ENCODE results near the gene ZNF23. TPM values are rescaled to one million over a fixed set of nuclear protein-coding genes. Genes with fewer than 3 reads are reported as not detected.

The ZNF23 gene
- total RNA-seq, 1 experiment from 2014 or later: 11.1 TPM

GRCh38 chr16:71407731-71408130, 54.3 kb downstream of the ZNF23 start:
- no peak overlapping the region for H3K4me2 ChIP-seq (ENCODE audit: low read length)
- CTCF ChIA-PET: no interaction called here
- no peaks in the 10 kb centered on the region for H4K20me1 ChIP-seq (ENCODE audit: insufficient read depth)
- intact Hi-C loops (cut with micrococcal nuclease): no loop called here
- DNase-seq (ENCODE audit: low read depth, low spot score) (no peak), ATAC-seq (no peak)
- no peaks in the 10 kb centered on the region for H3K36me3 ChIP-seq (ENCODE audit: control insufficient read depth in 1 of 2, insufficient read depth in 2 of 2, low read length in 2 of 2)
- RAD21 ChIA-PET (ENCODE audit: low non-redundant PET in 1 of 2, low total read pairs in 2 of 2, uncharacterized antibody in 2 of 2, unreplicated experiment in 2 of 2): no interaction called here
- H2AFZ ChIP-seq (ENCODE audit: low read depth, low read length, poor library complexity, severe bottlenecking): no peak overlapping the region
- no peak overlapping the region for H3K9ac ChIP-seq (ENCODE audit: low read length)
- no peaks in the 10 kb centered on the region; a peak in 1 of 4 replicates for H3K9me3 ChIP-seq (ENCODE audit: control insufficient read depth in 1 of 2, insufficient read depth in 1 of 2, low read depth in 1 of 2, low read length in 2 of 2)
- no peak overlapping the region for H3K27ac ChIP-seq (ENCODE audit: low read depth, low read length)
- no peaks in the 10 kb centered on the region for H3K79me2 ChIP-seq (ENCODE audit: insufficient read depth, low read length)
- BruUV-seq (replicated peaks): no TSS peak
- H3K4me3 ChIP-seq (replicated peaks in 1 of 2; ENCODE audit: low read depth in 1 of 2, low read length in 2 of 2): no peak overlapping the region
- H3K9me2 ChIP-seq (ENCODE audit: insufficient read depth): no peaks in the 10 kb centered on the region
- peaks cover 0 to 7% of the 10 kb centered on the region in 2 experiments; a peak in 2 of 4 replicates for H3K4me1 ChIP-seq (ENCODE audit: control insufficient read depth in 1 of 2, insufficient read depth in 2 of 2, low read length in 2 of 2)
- POLR2A ChIA-PET: no interaction called here
- H3K27me3 ChIP-seq (ENCODE audit: insufficient read depth, low read length): peaks cover 29% of the 10 kb centered on the region
- no peak for TF ChIP-seq YY1 (IDR thresholded peaks at IDR 0.05; ENCODE audit: extremely low read depth, insufficient replicate concordance, low read depth, low read length)
- TF ChIP-seq ZNF274 (IDR thresholded peaks at IDR 0.05; ENCODE audit: low read depth, low read length): no peak
- no peak for TF ChIP-seq EZH2 (IDR thresholded peaks at IDR 0.05)
- no peak for TF ChIP-seq SRF (IDR thresholded peaks at IDR 0.05; ENCODE audit: low read depth)
- no peak for TF ChIP-seq EGR1 (IDR thresholded peaks at IDR 0.05; ENCODE audit: low read depth)
- no peak for TF ChIP-seq RAD21 (IDR thresholded peaks at IDR 0.05; ENCODE audit: low read depth)
- TF ChIP-seq MAX (IDR thresholded peaks at IDR 0.05): no peak
- no peak for TF ChIP-seq POLR2A (IDR thresholded peaks at IDR 0.05; ENCODE audit: borderline replicate concordance, extremely low read depth, insufficient read depth, insufficient read length)
- TF ChIP-seq FOSL1 (IDR thresholded peaks at IDR 0.05; ENCODE audit: low read depth): no peak
- no peak for TF ChIP-seq ZFX (IDR thresholded peaks at IDR 0.05)
- no peak for TF ChIP-seq CBX3 (IDR thresholded peaks at IDR 0.05; ENCODE audit: low read depth)
- TF ChIP-seq CEBPB (IDR thresholded peaks at IDR 0.05; ENCODE audit: low read depth): no peak
- TF ChIP-seq CTCF (IDR thresholded peaks at IDR 0.05 in 2 of 3, conservative IDR thresholded peaks at IDR 0.05 in 1 of 3; ENCODE audit: borderline replicate concordance in 1 of 3, insufficient read depth in 1 of 3, low read depth in 2 of 3, low read length in 2 of 3): no peak
- no peak for TF ChIP-seq ELF1 (IDR thresholded peaks at IDR 0.05; ENCODE audit: borderline replicate concordance, low read depth)
- TF ChIP-seq REST (IDR thresholded peaks at IDR 0.05; ENCODE audit: low read depth): no peak
- no peak for TF ChIP-seq TCF7L2 (IDR thresholded peaks at IDR 0.05; ENCODE audit: borderline replicate concordance, extremely low read depth, insufficient read depth, insufficient read length)
- no peak for TF ChIP-seq ZBTB33 (IDR thresholded peaks at IDR 0.05; ENCODE audit: extremely low read depth, insufficient replicate concordance, low read length)

All from HCT116 (cell line).